HFFc6 (cell line): ENCODE measurements around the gene GPR146. TPM values are rescaled to one million over a fixed set of nuclear protein-coding genes. Genes with fewer than 3 reads are reported as not detected.

Source experiments
- DNase-seq: peaks from one replicate; pipeline ENCODE4 v3.0.0-alpha.2; 2018
- H3K27ac Mint-ChIP-seq: 2 replicates; pipeline ENCODE4 v1.8.0; 2020; ENCODE audit warnings: mild to moderate bottlenecking, mixed read lengths
- H3K27me3 Mint-ChIP-seq: 2 replicates; pipeline ENCODE4 v1.8.0; 2021; ENCODE audit warnings: mild to moderate bottlenecking, moderate library complexity, mixed read lengths; ENCODE audit not compliant: insufficient read depth
- H3K36me3 Mint-ChIP-seq: 2 replicates; pipeline ENCODE4 v1.8.0; 2021; ENCODE audit warnings: low read depth, mixed read lengths
- H3K4me1 Mint-ChIP-seq: 2 replicates; pipeline ENCODE4 v1.8.0; 2020; ENCODE audit warnings: low read depth, mixed read lengths
- H3K4me3 Mint-ChIP-seq: 2 replicates; pipeline ENCODE4 v1.8.0; 2020; ENCODE audit warnings: mild to moderate bottlenecking, moderate library complexity, mixed read lengths
- H3K9me3 Mint-ChIP-seq: 2 replicates; pipeline ENCODE4 v1.8.0; 2020; ENCODE audit warnings: mild to moderate bottlenecking, mixed read lengths
- CTCF ChIP-seq: fragments of 200-600 bp; sonication (generic); IDR thresholded peaks from 2 replicates; pipeline ENCODE4 v1.5.0; 2021; ENCODE audit warnings: antibody characterized with exemption, mild to moderate bottlenecking
- total RNA-seq, 6 experiments: library from RNA; stranded (reverse); fragmentation: NEBNext Ultra II Directional; extraction: Animal tissue kit (Norgen Biotek cat#: 25700); gene quantifications; 2 replicates in 1 of 6; 3 replicates in 5 of 6; pipeline ENCODE4 v1.2.3, GENCODE V29; 2021

GPR146 gene
- total RNA-seq, 6 experiments from 2014 or later, result 0.26 to 0.92 (median 0.52) TPM

DNA sequence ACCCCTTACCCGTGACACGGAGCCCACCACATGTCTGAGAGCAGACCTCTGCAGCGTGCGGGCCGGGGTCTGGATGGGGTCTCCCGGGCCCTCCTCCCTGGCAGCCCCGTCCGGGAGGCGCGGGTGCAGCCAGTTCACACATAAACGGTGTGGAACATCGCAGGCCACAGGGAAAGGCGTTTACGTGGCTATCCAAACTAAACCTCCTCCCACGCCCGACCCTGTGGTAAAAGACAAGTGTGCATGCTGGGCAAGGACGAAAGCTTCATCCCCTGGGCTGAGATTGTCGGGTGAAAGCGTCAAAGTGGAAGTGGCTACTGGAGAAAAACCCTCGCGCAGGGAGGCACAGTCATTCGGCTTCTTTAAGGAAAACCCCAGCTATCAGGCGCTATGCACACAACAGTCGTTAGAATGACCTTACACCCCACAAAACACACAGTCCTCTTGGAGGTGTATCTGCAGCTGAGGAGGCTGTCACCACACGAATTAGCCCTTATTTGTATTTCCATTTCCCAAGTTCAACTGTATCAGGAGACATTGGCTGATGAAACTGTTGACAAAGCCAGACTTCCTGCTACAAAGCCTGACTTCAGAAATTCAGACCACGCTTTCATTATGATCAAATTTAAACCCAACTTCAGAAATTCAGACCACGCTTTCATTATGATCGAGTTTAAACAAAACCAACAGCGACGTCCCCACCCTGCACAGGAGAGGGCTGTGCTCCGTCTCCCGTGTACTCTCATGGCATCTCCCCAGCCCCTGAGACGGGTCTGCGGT, 58.9 kb downstream of the GPR146 start:
- Mint-ChIP-seq H3K9me3 (no peaks in the 10 kb centered on the region), H3K27ac (no peak overlapping the region), H3K36me3 (peaks cover 8% of the 10 kb centered on the region), H3K27me3 (no peaks in the 10 kb centered on the region; the same call in 1 of the 2 replicates), H3K4me1 (no peaks in the 10 kb centered on the region), H3K4me3 (no peak overlapping the region)
- TF ChIP-seq CTCF, result no peak
- no peak for DNase-seq

- Mint-ChIP-seq H3K4me3 (no peak overlapping the region), H3K36me3 (peaks cover 6% of the 10 kb centered on the region; the same call in 1 of the 2 replicates), H3K27ac (no peak overlapping the region), H3K27me3 (no peaks in the 10 kb centered on the region; the same call in 1 of the 2 replicates), H3K4me1 (no peaks in the 10 kb centered on the region), H3K9me3 (no peaks in the 10 kb centered on the region)
- no peak for TF ChIP-seq CTCF
- DNase-seq, result no peak
Measured at GRCh38 chr7:1103789-1104515, 59.6 kb downstream of the GPR146 start.

- H3K36me3 Mint-ChIP-seq, result 0 out of 2 replicates have a peak, but pooled peaks cover under 1% of the 10 kb centered on the region
- no peak overlapping the region for H3K4me3 Mint-ChIP-seq
- no peaks in the 10 kb centered on the region for H3K9me3 Mint-ChIP-seq
- H3K27ac Mint-ChIP-seq, result no peak overlapping the region
- no peaks in the 10 kb centered on the region; the same call in 1 of the 2 replicates for H3K27me3 Mint-ChIP-seq
- TF ChIP-seq CTCF, result no peak
- no peak for DNase-seq
- no peaks in the 10 kb centered on the region for H3K4me1 Mint-ChIP-seq
Measured at GRCh38 chr7:1104516-1105179, 60.3 kb downstream of the GPR146 start.

DNA sequence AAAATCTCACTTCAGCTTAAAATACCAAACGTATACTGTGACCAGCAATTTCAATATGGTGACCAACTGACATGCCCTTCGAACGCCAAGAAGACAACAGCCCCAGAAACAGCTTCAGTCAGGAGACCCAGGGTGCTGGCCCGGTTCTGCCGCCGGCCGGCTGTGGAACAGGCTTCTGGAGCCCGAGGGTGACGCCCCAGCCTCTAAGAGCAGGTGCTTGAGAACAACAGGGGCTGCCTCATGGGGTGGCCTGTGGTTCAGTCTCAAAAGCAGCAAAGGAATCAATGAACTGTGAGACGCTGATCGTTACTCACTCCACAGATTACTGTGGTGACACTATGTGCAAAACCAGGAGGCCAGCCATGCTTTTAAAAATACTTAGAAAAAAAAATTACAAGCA, 60.8 kb downstream of the GPR146 start:
- H3K4me3 Mint-ChIP-seq, result no peak overlapping the region
- DNase-seq, result no peak
- no peaks in the 10 kb centered on the region for H3K36me3 Mint-ChIP-seq
- no peaks in the 10 kb centered on the region for H3K9me3 Mint-ChIP-seq
- no peak overlapping the region for H3K27ac Mint-ChIP-seq
- TF ChIP-seq CTCF, result no peak
- no peaks in the 10 kb centered on the region; the same call in 1 of the 2 replicates for H3K27me3 Mint-ChIP-seq
- H3K4me1 Mint-ChIP-seq, result no peaks in the 10 kb centered on the region

DNA sequence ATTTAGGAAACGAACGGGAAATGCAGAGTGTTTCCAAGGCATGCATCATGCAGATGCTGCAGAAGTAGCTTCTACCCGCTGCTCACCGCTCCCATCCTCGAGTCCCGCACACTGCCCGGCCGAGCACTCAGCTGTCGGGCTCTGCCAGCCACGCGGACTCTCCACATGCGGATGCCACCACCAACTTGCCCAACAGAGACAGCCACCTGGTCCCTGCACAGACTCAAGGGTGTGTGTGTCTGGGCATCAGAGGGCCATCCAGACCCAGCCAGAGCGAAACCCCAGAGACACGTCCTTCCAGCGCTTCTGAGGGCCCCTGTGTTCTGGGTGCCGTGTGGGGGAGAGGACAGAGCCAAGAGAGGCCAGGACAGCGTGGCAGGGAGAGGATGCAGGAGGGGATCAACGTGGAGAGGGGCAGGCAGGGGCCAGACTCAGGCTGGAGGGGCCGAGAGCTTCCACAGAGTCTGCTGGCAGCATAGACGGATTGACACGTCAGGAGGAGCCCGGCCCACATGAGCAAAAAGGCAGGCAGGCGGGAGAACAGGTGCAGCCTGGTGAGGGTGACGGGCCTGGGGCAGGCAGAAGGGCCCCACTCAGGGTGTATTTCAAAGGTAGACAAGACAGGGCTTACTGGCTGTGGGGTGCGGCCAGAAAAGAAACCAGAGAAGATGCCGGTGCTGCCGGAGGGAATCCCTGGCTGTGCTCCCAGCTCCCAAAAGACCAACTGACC, 61.9 kb downstream of the GPR146 start:
- Mint-ChIP-seq H3K4me3 (no peak overlapping the region), H3K36me3 (no peaks in the 10 kb centered on the region), H3K4me1 (no peaks in the 10 kb centered on the region), H3K9me3 (no peaks in the 10 kb centered on the region), H3K27ac (no peak overlapping the region), H3K27me3 (no peaks in the 10 kb centered on the region; the same call in 1 of the 2 replicates)
- no peak for DNase-seq
- no peak for TF ChIP-seq CTCF
